SK-N-MC (cell line): ENCODE measurements around the gene CYB5A.
A peak's percentile ranks its signal among the peaks of the same experiment; 100 is the strongest.

Experiments used
- EZH2 ChIP-seq: fragments of 200-600 bp; sonication (generic); IDR thresholded peaks from one replicate; pipeline ENCODE4 v1.6.1; 2017; ENCODE audit warnings: antibody characterized with exemption
- POLR2AphosphoS5 ChIP-seq: IDR thresholded peaks from 2 replicates; pipeline ENCODE4 v1.6.1; 2012; ENCODE audit warnings: mild to moderate bottlenecking, low read depth, low read length, borderline replicate concordance

DNA sequence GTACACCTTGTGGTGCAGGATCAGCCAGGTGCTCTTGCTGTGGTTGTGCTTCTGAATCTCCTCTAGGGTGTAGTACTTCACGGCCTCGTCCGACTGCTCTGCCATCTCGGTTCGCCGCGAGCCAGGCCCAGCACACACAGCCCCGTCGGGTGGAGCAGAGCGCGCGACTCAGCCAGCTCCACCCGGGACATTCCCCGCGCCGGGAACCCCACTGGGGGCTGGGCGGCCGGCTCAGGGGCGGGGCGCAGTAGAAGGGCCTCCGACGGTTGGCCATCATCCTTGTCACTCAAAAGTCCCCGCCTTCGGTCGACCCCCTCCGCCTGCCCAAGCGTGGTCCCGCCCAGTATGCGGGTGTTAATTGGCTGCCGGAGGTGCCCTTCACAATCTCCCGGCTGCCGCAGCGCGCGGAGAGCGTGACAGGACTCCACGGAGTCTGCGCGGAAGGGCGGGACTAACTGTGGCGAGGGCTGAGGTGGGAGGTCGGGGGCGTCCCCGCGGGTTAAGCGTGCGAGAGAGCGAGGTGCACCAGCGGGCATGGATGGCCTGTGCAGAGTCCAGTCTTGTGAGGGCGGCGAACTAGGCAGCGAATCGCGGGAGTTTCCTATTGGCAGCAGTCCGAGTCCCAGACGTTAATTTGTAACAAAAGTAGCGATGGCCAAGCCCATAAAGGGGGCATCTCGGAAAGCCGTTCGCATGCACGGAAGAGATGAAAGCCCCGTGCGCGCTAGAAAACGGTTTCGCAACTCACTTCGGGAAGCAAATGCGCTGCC lies at the start of gene CYB5A:
- TF ChIP-seq POLR2AphosphoS5 (peak; percentile 91), EZH2 (no peak)
